Body of pancreas (tissue), 4 donors: ENCODE results near the gene GIMD1. TPM values are rescaled to one million over a fixed set of nuclear protein-coding genes. Genes with fewer than 3 reads are reported as not detected.

ENCODE experiments used
- ATAC-seq: fragments of 150-250 bp; one replicate; pipeline ENCODE4 v1.9.1; 2016
- DNase-seq, 4 donors: peaks; one replicate each; pipeline ENCODE4 v3.0.0-alpha.2; 2019
- H3K27ac ChIP-seq, 4 donors: fragments of 200-600 bp; sonication (generic); 1 replicate in 3 of 4; 2 replicates in 1 of 4; pipeline versions ENCODE4 v1.5.1 to v1.6.1; 2016 to 2019; ENCODE audit warnings: mild to moderate bottlenecking in 1 of 4, mixed read lengths in 1 of 4, moderate library complexity in 1 of 4
- H3K27me3 ChIP-seq, 2 donors: fragments of 200-600 bp; sonication (generic); one replicate each; pipeline ENCODE4 v1.6.0; 2016; ENCODE audit warnings: mild to moderate bottlenecking in 1 of 2
- H3K36me3 ChIP-seq, 2 donors: fragments of 200-600 bp; sonication (generic); replicated peaks in 1 of 2; 2 replicates each; pipeline ENCODE4 v1.5.1; 2016; ENCODE audit warnings: low read depth in 2 of 2; ENCODE audit not compliant: insufficient read depth in 1 of 2
- H3K4me1 ChIP-seq: fragments of 200-600 bp; sonication (generic); one replicate; pipeline ENCODE4 v1.6.0; 2016
- H3K4me3 ChIP-seq, 2 donors: fragments of 200-600 bp; sonication (generic); 1 replicate in 1 of 2; 2 replicates in 1 of 2; pipeline ENCODE4 v1.5.1; 2016 to 2019
- H3K9me3 ChIP-seq, 3 donors: fragments of 200-600 bp; sonication (generic); 1 replicate in 2 of 3; 2 replicates in 1 of 3; pipeline ENCODE4 v1.5.1; 2016
- CTCF ChIP-seq, 7 experiments: fragments of 450-650 bp in 4 of 7; fragments of 200-600 bp in 3 of 7; sonication (generic) in 3 of 7; IDR thresholded peaks; one replicate each; pipeline ENCODE4 v1.5.1; 2016 to 2019; ENCODE audit warnings: antibody characterized with exemption in 7 of 7
- POLR2A ChIP-seq, 3 donors: fragments of 450-650 bp; IDR thresholded peaks; one replicate each; pipeline ENCODE4 v1.6.1; 2016; ENCODE audit warnings: antibody characterized with exemption in 3 of 3, mild to moderate bottlenecking in 2 of 3
- WGBS, 2 donors: methylation state at CpG; one replicate each; pipeline ENCODE4 v1.1.5; 2017; 5-methylcytosine and 5-hydroxymethylcytosine counted together
- intact Hi-C: fragments of 100-400 bp; cut with DNase I; formaldehyde crosslinking; loops from one replicate; pipeline ENCODE4 v1.15.1; 2023
- total RNA-seq, 2 donors: library from RNA; depleted of rRNA; stranded (reverse); fragments of >200 nt; gene quantifications; one replicate each; pipeline ENCODE4 v1.1.0, GENCODE V29; 2016

GIMD1 gene
- total RNA-seq, 2 donors from 2014 or later, result not detected

DNA sequence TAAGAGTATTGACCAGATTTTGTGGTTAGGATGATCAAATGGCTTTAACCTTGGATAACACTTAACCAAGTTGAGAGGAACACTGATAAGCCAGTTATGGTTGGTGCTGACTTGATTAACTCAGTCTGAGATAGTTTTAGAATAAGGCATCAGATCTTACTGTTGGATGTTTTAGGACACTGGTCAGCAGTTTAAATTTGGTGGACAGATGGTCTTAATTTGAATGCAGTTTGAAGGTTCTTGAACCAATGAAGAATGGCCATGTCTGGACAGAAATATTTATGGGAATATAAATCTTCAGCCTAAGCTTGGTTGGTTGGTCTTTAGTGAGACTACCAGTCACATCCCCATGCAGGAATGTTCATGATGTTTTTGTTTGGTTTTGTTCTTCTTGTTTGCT, 2.6 kb upstream of the GIMD1 start:
- H3K4me3 ChIP-seq, result no peak overlapping the region
- no peak for DNase-seq
- no peaks in the 10 kb centered on the region for H3K36me3 ChIP-seq
- no peaks in the 10 kb centered on the region for H3K4me1 ChIP-seq
- no peak overlapping the region for H3K27ac ChIP-seq
- no peak for ATAC-seq
- TF ChIP-seq CTCF (IDR thresholded peaks at IDR 0.05) (no peak), POLR2A (IDR thresholded peaks at IDR 0.05) (no peak)
- intact Hi-C loops, result no loop called here
- no peaks in the 10 kb centered on the region for H3K27me3 ChIP-seq
- no peaks in the 10 kb centered on the region for H3K9me3 ChIP-seq

- no peak for TF ChIP-seq POLR2A (IDR thresholded peaks at IDR 0.05)
- TF ChIP-seq CTCF (IDR thresholded peaks at IDR 0.05), result no peak
- no peaks in the 10 kb centered on the region for H3K4me1 ChIP-seq
- DNase-seq (no peak), ATAC-seq (no peak)
- H3K27ac ChIP-seq, result no peak overlapping the region
- intact Hi-C loops, result no loop called here
- WGBS, 2 donors, result 30 to 43% methylated on average over 2 of the region's 2 CpGs
- no peaks in the 10 kb centered on the region for H3K27me3 ChIP-seq
- no peak overlapping the region for H3K4me3 ChIP-seq
- no peaks in the 10 kb centered on the region for H3K9me3 ChIP-seq
- no peaks in the 10 kb centered on the region for H3K36me3 ChIP-seq
Observed at GRCh38 chr4:106370214-106370613, 1.6 kb upstream of the GIMD1 start.

GRCh38 chr4:106369456-106370060, 980 bp upstream of the GIMD1 start:
- WGBS, 2 donors, result 10 to 15% methylated on average over 6 of the region's 6 CpGs
- peak; percentile 11 to 46 (median 26) for DNase-seq
- intact Hi-C loops, result no loop called here
- Histone ChIP-seq H3K36me3 (no peaks in the 10 kb centered on the region), H3K9me3 (no peaks in the 10 kb centered on the region), H3K27me3 (no peaks in the 10 kb centered on the region), H3K4me1 (no peaks in the 10 kb centered on the region), H3K4me3 (no peak overlapping the region), H3K27ac (no peak overlapping the region)
- peak; percentile 48 for ATAC-seq
- no peak for TF ChIP-seq POLR2A (IDR thresholded peaks at IDR 0.05)
- peak in 6 of 7 experiments; percentile 29 to 51 (median 48) for TF ChIP-seq CTCF (IDR thresholded peaks at IDR 0.05)

- WGBS, 2 donors, result 81 to 84% methylated on average over 5 of the region's 5 CpGs
- TF ChIP-seq CTCF (IDR thresholded peaks at IDR 0.05) (no peak), POLR2A (IDR thresholded peaks at IDR 0.05) (no peak)
- Histone ChIP-seq H3K4me1 (no peaks in the 10 kb centered on the region), H3K4me3 (no peak overlapping the region), H3K36me3 (no peaks in the 10 kb centered on the region), H3K27me3 (no peaks in the 10 kb centered on the region), H3K27ac (no peak overlapping the region), H3K9me3 (no peaks in the 10 kb centered on the region)
- intact Hi-C loops, result no loop called here
- no peak for DNase-seq
- no peak for ATAC-seq
Observed at GRCh38 chr4:106367072-106367471, 1.5 kb downstream of the GIMD1 start.

- no peak overlapping the region for H3K27ac ChIP-seq
- ATAC-seq (no peak), DNase-seq (no peak)
- H3K9me3 ChIP-seq, result no peaks in the 10 kb centered on the region
- no peaks in the 10 kb centered on the region for H3K4me1 ChIP-seq
- TF ChIP-seq POLR2A (IDR thresholded peaks at IDR 0.05), result no peak
- TF ChIP-seq CTCF (IDR thresholded peaks at IDR 0.05), result no peak
- intact Hi-C loops, result no loop called here
- H3K36me3 ChIP-seq, result no peaks in the 10 kb centered on the region
- H3K4me3 ChIP-seq, result no peak overlapping the region
- no peaks in the 10 kb centered on the region for H3K27me3 ChIP-seq
Observed at GRCh38 chr4:106366026-106366425, 2.6 kb downstream of the GIMD1 start.
